GM15510 (cell line): ENCODE measurements around the gene SLC46A1.

Experiments
- POLR2A ChIP-seq: IDR thresholded peaks from 3 replicates; pipeline ENCODE4 v1.6.1; 2011; ENCODE audit warnings: borderline replicate concordance; ENCODE audit not compliant: insufficient read length; ENCODE audit errors: extremely low read depth

The SLC46A1 gene

GRCh38 chr17:28405632-28406472 lies at the start of gene SLC46A1:
TSS of gene SLC46A1 (minus strand) at chr17:28406212. CDS start at chr17:28406114, 98 bp downstream.
- TF ChIP-seq POLR2A: peak; percentile 51

- no peak for TF ChIP-seq POLR2A
Measured at GRCh38 chr17:28449859-28450258, 43.8 kb upstream of the SLC46A1 start.

- no peak for TF ChIP-seq POLR2A
Measured at GRCh38 chr17:28447396-28447760, 41.4 kb upstream of the SLC46A1 start.

- TF ChIP-seq POLR2A: no peak
Measured at GRCh38 chr17:28446716-28447395, 40.8 kb upstream of the SLC46A1 start.

- TF ChIP-seq POLR2A: no peak
Measured at GRCh38 chr17:28443901-28444638, 38.1 kb upstream of the SLC46A1 start.

GRCh38 chr17:28433721-28434120 lies 27.7 kb upstream of the SLC46A1 start:
- no peak for TF ChIP-seq POLR2A

GRCh38 chr17:28427371-28427770 lies 21.4 kb upstream of the SLC46A1 start:
- TF ChIP-seq POLR2A: no peak

GRCh38 chr17:28426081-28426519 lies 20.1 kb upstream of the SLC46A1 start:
- TF ChIP-seq POLR2A: no peak

GRCh38 chr17:28425206-28425605 lies 19.2 kb upstream of the SLC46A1 start:
- no peak for TF ChIP-seq POLR2A

- no peak for TF ChIP-seq POLR2A
Measured at GRCh38 chr17:28421787-28422305, 15.8 kb upstream of the SLC46A1 start.

- no peak for TF ChIP-seq POLR2A
Measured at GRCh38 chr17:28416703-28417311, 10.8 kb upstream of the SLC46A1 start.

- no peak for TF ChIP-seq POLR2A
Measured at GRCh38 chr17:28415886-28416285, 9.9 kb upstream of the SLC46A1 start.

GRCh38 chr17:28413804-28414203 lies 7.8 kb upstream of the SLC46A1 start:
- TF ChIP-seq POLR2A: no peak

- TF ChIP-seq POLR2A: no peak
Measured at GRCh38 chr17:28412099-28412498, 6.1 kb upstream of the SLC46A1 start.

GRCh38 chr17:28407974-28408306 lies 1.9 kb upstream of the SLC46A1 start:
- no peak for TF ChIP-seq POLR2A
